Naive thymus-derived CD8-positive, alpha-beta T cell (primary cell): ENCODE measurements around the gene PSMD13. TPM values are rescaled to one million over a fixed set of nuclear protein-coding genes. Genes with fewer than 3 reads are reported as not detected.
"Not testable (repeated sequence)": the region's sequence is repeated elsewhere in the genome, so short reads cannot be mapped to it uniquely, and the experiment has no call there.

ENCODE experiments used
- ATAC-seq, 2 donors: fragments of 150-1000 bp; cut with Tn5 transposase in 1 of 2; sonication (Bioruptor Pico), chemical (Tn5 transposase) in 1 of 2; 1 replicate in 1 of 2; 2 replicates in 1 of 2; pipeline ENCODE4 v1.10.0; 2021; ENCODE audit warnings: mild to moderate bottlenecking in 2 of 2, moderate library complexity in 2 of 2
- POLR2A ChIA-PET: fragments of 350-600 bp; sonication (Branson Sonifier 250); formaldehyde crosslinking; loops from one replicate; lab custom pipeline; 2021; ENCODE audit warnings: antibody characterized with exemption; lab: Charles Lee
- DNase-seq, 10 donors: peaks; one replicate each; pipeline versions ENCODE4 v3.0.0 to v3.0.0-alpha.2; 2020 to 2022
- H3K27ac Mint-ChIP-seq, 10 donors: one replicate each; pipeline ENCODE4 v1.8.0; 2020 to 2022; ENCODE audit warnings: mild to moderate bottlenecking in 10 of 10, mixed read lengths in 10 of 10, moderate library complexity in 4 of 10, inconsistent platforms in 1 of 10
- H3K27me3 Mint-ChIP-seq, 5 donors: one replicate each; pipeline ENCODE4 v1.8.0; 2021 to 2022; ENCODE audit warnings: mixed read lengths in 5 of 5
- H3K36me3 Mint-ChIP-seq, 3 donors: one replicate each; pipeline ENCODE4 v1.8.0; 2020 to 2022; ENCODE audit warnings: mixed read lengths in 3 of 3, mild to moderate bottlenecking in 2 of 3, inconsistent platforms in 1 of 3
- H3K4me1 Mint-ChIP-seq, 4 donors: one replicate each; pipeline ENCODE4 v1.8.0; 2021 to 2022; ENCODE audit warnings: mixed read lengths in 4 of 4
- H3K4me3 Mint-ChIP-seq, 10 donors: one replicate each; pipeline ENCODE4 v1.8.0; 2020 to 2022; ENCODE audit warnings: mild to moderate bottlenecking in 10 of 10, mixed read lengths in 10 of 10, moderate library complexity in 6 of 10, inconsistent platforms in 1 of 10
- H3K9me3 Mint-ChIP-seq, 9 donors: one replicate each; pipeline ENCODE4 v1.8.0; 2020 to 2022; ENCODE audit warnings: mixed read lengths in 9 of 9, mild to moderate bottlenecking in 3 of 9, inconsistent platforms in 1 of 9, moderate library complexity in 1 of 9
- polyA plus RNA-seq, 3 donors: library from polyadenylated mRNA; unstranded; fragments of 300-500 nt; fragmentation: Illumina TruSeq; gene quantifications; one replicate each; pipeline ENCODE4 v1.2.3, GENCODE V29; 2021
- total RNA-seq, 8 experiments: library from RNA in 2 of 8; stranded (reverse) in 2 of 8; gene quantifications; one replicate each; pipeline ENCODE4 v1.2.3 and lab custom pipeline; 2021 to 2026

Gene PSMD13
- total and polyA plus RNA-seq, 5 experiments from 2014 or later = 94.4 to 223 (median 196) TPM

- H3K4me3 Mint-ChIP-seq = peak overlapping the region in 1 of 10 donors; percentile 51
Observed at GRCh38 chr11:212150-213100, 24.4 kb upstream of the PSMD13 start.

DNA sequence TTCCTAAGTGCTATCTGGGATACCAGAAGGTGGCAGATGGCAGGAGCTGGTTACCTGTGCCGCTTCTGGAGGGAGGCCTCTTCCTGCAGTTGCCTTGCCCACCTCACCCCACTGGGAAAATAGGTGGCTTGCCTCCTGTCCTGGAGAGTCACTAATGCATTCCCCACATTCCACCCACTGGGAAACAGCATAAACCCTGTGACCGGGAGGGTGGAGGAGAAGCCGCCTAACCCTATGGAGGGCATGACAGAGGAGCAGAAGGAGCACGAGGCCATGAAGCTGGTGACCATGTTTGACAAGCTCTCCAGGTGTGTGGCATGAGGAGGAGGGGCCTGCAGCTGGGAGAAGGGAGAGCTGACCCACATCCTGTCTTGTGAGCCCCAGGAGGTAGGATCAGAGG lies 23.7 kb upstream of the PSMD13 start:
- POLR2A ChIA-PET = interaction anchor here (2.2 kb wide), 1 partner anchor 22 kb away, joined by 4 read pairs; no protein-coding TSS in a partner anchor
- no peak for DNase-seq
- H3K27ac Mint-ChIP-seq = peak overlapping the region in 4 of 10 donors; percentile 14 to 70 (median 63)

More at GRCh38 chr11:212150-213100, 24.4 kb upstream of the PSMD13 start:
- Mint-ChIP-seq H3K27me3 (no peaks in the 10 kb centered on the region), H3K4me1 (peaks cover 8 to 23% (median 23%) of the 10 kb centered on the region in 4 donors), H3K36me3 (peaks cover 0 to 49% (median 0%) of the 10 kb centered on the region in 3 donors), H3K27ac (peak overlapping the region in 8 of 10 donors; percentile 7 to 74 (median 26)), H3K9me3 (no peaks in the 10 kb centered on the region)
- DNase-seq (no peak), ATAC-seq (no peak)
- POLR2A ChIA-PET = interaction anchor here (0.9 to 2.2 kb wide), 3 partner anchors 10 to 67 kb away, joined by 3 to 4 read pairs (median 3); no protein-coding TSS in a partner anchor

DNA sequence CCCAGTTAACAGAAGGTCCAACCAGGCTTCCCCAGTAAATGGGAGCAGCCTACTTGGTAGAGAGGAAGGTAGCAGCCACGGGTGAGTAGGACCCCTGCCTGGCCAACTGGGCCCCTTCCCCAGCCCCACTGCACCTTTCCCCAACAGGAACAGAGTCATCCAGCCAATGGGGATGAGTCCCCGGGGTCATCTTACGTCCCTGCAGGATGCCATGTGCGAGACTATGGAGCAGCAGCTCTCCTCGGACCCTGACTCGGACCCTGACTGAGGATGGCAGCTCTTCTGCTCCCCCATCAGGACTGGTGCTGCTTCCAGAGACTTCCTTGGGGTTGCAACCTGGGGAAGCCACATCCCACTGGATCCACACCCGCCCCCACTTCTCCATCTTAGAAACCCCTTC lies 22.7 kb upstream of the PSMD13 start:
- Mint-ChIP-seq H3K9me3 (no peaks in the 10 kb centered on the region), H3K4me3 (no peak overlapping the region), H3K36me3 (peaks cover 0 to 51% (median 0%) of the 10 kb centered on the region in 3 donors), H3K27me3 (no peaks in the 10 kb centered on the region), H3K27ac (peak overlapping the region in 2 of 10 donors; percentile 40 to 57), H3K4me1 (peaks cover 4 to 21% (median 13%) of the 10 kb centered on the region in 4 donors)
- ATAC-seq = no peak
- POLR2A ChIA-PET = no interaction called here
- DNase-seq = no peak

More for the DNA sequence above, 23.7 kb upstream of the PSMD13 start:
- no peak for ATAC-seq
- Mint-ChIP-seq H3K9me3 (no peaks in the 10 kb centered on the region), H3K36me3 (peaks cover 0 to 49% (median 0%) of the 10 kb centered on the region in 3 donors), H3K4me3 (no peak overlapping the region), H3K27me3 (no peaks in the 10 kb centered on the region), H3K4me1 (peaks cover 5 to 23% (median 19%) of the 10 kb centered on the region in 4 donors)

DNA sequence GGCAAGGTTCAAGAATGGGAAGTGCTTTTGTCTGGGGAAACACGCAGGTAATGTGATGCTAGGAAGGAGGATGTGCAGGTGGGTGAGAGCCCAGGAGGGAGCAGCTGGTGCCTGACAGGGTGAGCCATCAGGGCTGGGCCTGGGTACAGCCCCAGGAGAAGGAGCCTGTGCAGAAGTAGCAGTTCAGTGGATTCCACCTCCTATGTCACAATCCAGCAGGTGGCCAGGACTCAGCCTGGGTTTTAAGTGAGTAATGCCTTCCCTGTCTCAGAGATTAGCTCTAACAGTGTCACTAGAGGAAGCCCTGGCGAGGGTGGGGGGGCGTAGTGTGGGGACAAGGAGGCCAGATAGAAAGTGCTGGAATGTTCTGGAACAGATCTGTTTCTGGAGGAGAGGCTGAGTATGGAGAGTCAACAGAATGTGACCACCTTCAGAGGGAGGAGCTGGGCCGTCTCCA lies 21.2 kb upstream of the PSMD13 start:
- DNase-seq (no peak), ATAC-seq (peak in 1 of 2 donors; percentile 33)
- Mint-ChIP-seq H3K36me3 (peaks cover 0 to 51% (median 0%) of the 10 kb centered on the region in 3 donors), H3K4me3 (no peak overlapping the region), H3K27me3 (no peaks in the 10 kb centered on the region), H3K27ac (peak overlapping the region in 7 of 10 donors; percentile 8 to 84 (median 40)), H3K4me1 (peaks cover 0 to 12% (median 7%) of the 10 kb centered on the region in 4 donors), H3K9me3 (no peaks in the 10 kb centered on the region)
- POLR2A ChIA-PET = interaction anchor here (0.5 to 1.9 kb wide), 3 partner anchors 9 to 19 kb away, joined by 3 to 8 read pairs (median 4); partner anchors contain the start of genes BET1L and RIC8A

- Mint-ChIP-seq H3K27ac (peak overlapping the region in 7 of 10 donors; percentile 18 to 84 (median 47)), H3K9me3 (no peaks in the 10 kb centered on the region), H3K4me3 (no peak overlapping the region), H3K36me3 (peaks cover 0 to 48% (median 0%) of the 10 kb centered on the region in 3 donors), H3K4me1 (peaks cover 0 to 9% (median 3%) of the 10 kb centered on the region in 4 donors), H3K27me3 (no peaks in the 10 kb centered on the region)
- POLR2A ChIA-PET = interaction anchor here (0.5 to 1.9 kb wide), 3 partner anchors 9 to 533 kb away, joined by 3 to 8 read pairs (median 3); partner anchors contain the start of genes BET1L and RIC8A
- ATAC-seq = no peak
- no peak for DNase-seq
Observed at GRCh38 chr11:216081-216974, 20.4 kb upstream of the PSMD13 start.

GRCh38 chr11:217704-218103 lies 19.1 kb upstream of the PSMD13 start:
- Mint-ChIP-seq H3K4me3 (no peak overlapping the region), H3K9me3 (no peaks in the 10 kb centered on the region), H3K27me3 (no peaks in the 10 kb centered on the region), H3K36me3 (peaks cover 0 to 41% (median 0%) of the 10 kb centered on the region in 3 donors), H3K27ac (peak overlapping the region in 5 of 10 donors; percentile 35 to 65 (median 57)), H3K4me1 (peaks cover 0 to 10% (median 5%) of the 10 kb centered on the region in 4 donors)
- POLR2A ChIA-PET = no interaction called here
- ATAC-seq = no peak
- no peak for DNase-seq

- Mint-ChIP-seq H3K9me3 (no peaks in the 10 kb centered on the region), H3K27me3 (no peaks in the 10 kb centered on the region), H3K36me3 (peaks cover 0 to 39% (median 0%) of the 10 kb centered on the region in 3 donors), H3K4me1 (peaks cover 0 to 10% (median 3%) of the 10 kb centered on the region in 4 donors), H3K4me3 (no peak overlapping the region), H3K27ac (peak overlapping the region in 3 of 10 donors; percentile 40 to 83 (median 45))
- POLR2A ChIA-PET = no interaction called here
- ATAC-seq = no peak
- no peak for DNase-seq
Observed at GRCh38 chr11:218815-219593, 17.8 kb upstream of the PSMD13 start.

DNA sequence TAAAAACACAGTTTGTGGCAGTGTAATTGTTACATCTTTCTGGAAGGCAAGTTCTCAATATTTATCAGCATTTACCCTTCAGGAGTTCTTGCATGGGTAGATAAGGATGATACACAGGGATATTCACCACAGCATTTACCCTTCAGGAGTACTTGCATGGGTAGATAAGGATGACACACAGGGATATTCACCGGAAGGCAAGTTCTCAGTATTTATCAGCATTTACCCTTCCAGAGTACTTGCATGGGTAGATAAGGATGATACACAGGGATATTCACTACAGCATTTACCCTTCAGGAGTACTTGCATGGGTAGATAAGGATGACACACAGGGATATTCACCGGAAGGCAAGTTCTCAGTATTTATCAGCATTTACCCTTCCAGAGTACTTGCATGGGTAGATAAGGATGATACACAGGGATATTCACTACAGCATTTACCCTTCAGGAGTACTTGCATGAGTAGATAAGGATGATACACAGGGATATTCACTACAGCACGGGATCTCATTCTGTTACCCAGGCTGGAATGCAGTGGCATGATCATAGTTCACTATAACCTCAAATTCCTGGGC lies 16.0 kb upstream of the PSMD13 start:
- DNase-seq, ATAC-seq, H3K9me3 Mint-ChIP-seq, POLR2A ChIA-PET, H3K4me3 Mint-ChIP-seq, H3K27ac Mint-ChIP-seq, H3K27me3 Mint-ChIP-seq: not testable (repeated sequence)
- Mint-ChIP-seq H3K4me1 (peaks cover 0 to 10% (median 4%) of the 10 kb centered on the region in 4 donors), H3K36me3 (peaks cover 0 to 27% (median 0%) of the 10 kb centered on the region in 3 donors)

DNA sequence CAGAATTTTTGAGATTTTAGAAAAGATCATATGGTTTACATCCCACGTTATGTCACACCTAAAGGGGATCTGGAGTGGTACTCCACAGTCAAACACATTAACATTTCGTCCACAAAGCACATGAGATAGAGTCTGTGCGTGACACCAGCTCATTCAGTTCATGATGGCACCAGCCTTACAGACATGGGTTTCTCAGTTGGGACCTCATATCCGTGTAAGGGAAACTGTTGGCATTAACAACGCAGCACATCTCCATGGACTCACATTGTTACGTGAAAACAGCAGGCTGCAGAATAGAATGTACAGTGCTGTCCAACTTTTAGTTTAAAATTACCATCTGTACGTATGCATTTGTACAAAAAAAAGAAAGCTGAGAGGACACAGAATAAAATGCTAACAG lies 15.2 kb upstream of the PSMD13 start:
- H3K4me1 Mint-ChIP-seq = peaks cover 4 to 10% (median 6%) of the 10 kb centered on the region in 4 donors
- H3K9me3 Mint-ChIP-seq = no peaks in the 10 kb centered on the region
- POLR2A ChIA-PET = interaction anchor here (0.6 kb wide), 1 partner anchor 82 kb away, joined by 4 read pairs; no protein-coding TSS in a partner anchor
- DNase-seq (no peak), ATAC-seq (no peak)
- no peak overlapping the region for H3K27ac Mint-ChIP-seq
- no peaks in the 10 kb centered on the region for H3K27me3 Mint-ChIP-seq
- no peak overlapping the region for H3K4me3 Mint-ChIP-seq
- H3K36me3 Mint-ChIP-seq = peaks cover 0 to 25% (median 0%) of the 10 kb centered on the region in 3 donors

GRCh38 chr11:221998-222789 lies 14.6 kb upstream of the PSMD13 start:
- POLR2A ChIA-PET = interaction anchor here (0.6 kb wide), 1 partner anchor 81 kb away, joined by 4 read pairs; no protein-coding TSS in a partner anchor
- no peak for ATAC-seq
- Mint-ChIP-seq H3K27me3 (no peaks in the 10 kb centered on the region), H3K9me3 (no peaks in the 10 kb centered on the region), H3K4me1 (peaks cover 4 to 10% (median 6%) of the 10 kb centered on the region in 4 donors), H3K4me3 (no peak overlapping the region), H3K36me3 (peaks cover 0 to 28% (median 0%) of the 10 kb centered on the region in 3 donors), H3K27ac (peak overlapping the region in 3 of 10 donors; percentile 66 to 74 (median 68))
- DNase-seq = no peak
